Measurements from ENCODE around the gene SLC46A1. TPM values are rescaled to one million over a fixed set of nuclear protein-coding genes. Genes with fewer than 3 reads are reported as not detected.

The SLC46A1 gene
- polyA plus RNA-seq, 3 donors = 1.5 to 6.3 (median 1.7) TPM

GRCh38 chr17:28447396-28447760 lies 41.4 kb upstream of the SLC46A1 start:
- Histone ChIP-seq H2AFZ (ENCODE audit: insufficient read depth, low read depth, low read length, poor library complexity, severe bottlenecking) (no peak overlapping the region), H3K27me3 (ENCODE audit: control insufficient read depth in 2 of 2, insufficient read depth in 2 of 2, low read length in 2 of 2) (no peaks in the 10 kb centered on the region), H3K4me3 (replicated peaks in 1 of 3; ENCODE audit: low read depth in 2 of 3, low read length in 3 of 3) (no peak overlapping the region), H4K20me1 (ENCODE audit: insufficient read depth, low read length) (no peaks in the 10 kb centered on the region), H3K4me1 (ENCODE audit: control insufficient read depth in 1 of 2, insufficient read depth in 2 of 2, low read length in 2 of 2) (peaks cover 0 to 5% of the 10 kb centered on the region in 2 donors), H3K27ac (ENCODE audit: low read depth in 1 of 2, low read length in 2 of 2) (no peak overlapping the region), H3K4me2 (replicated peaks; ENCODE audit: extremely low read depth, low read length, poor library complexity, severe bottlenecking) (no peak overlapping the region), H3K79me2 (ENCODE audit: insufficient read depth, low read length) (no peaks in the 10 kb centered on the region), H3K9ac (ENCODE audit: insufficient read depth, low read length, poor library complexity, severe bottlenecking) (no peak overlapping the region), H3K36me3 (replicated peaks in 1 of 2; ENCODE audit: control insufficient read depth in 1 of 2, insufficient read depth in 2 of 2, low read length in 2 of 2) (no peaks in the 10 kb centered on the region), H3K9me3 (replicated peaks in 1 of 2; ENCODE audit: control insufficient read depth in 1 of 2, insufficient read depth in 1 of 2, low read length in 2 of 2) (peaks cover 0 to 5% of the 10 kb centered on the region in 2 donors)
- H3K4me3 Mint-ChIP-seq = no peak overlapping the region
- H3K9me3 Mint-ChIP-seq = peaks cover 0 to 6% (median 5%) of the 10 kb centered on the region in 7 donors
- TF ChIP-seq CTCF (IDR thresholded peaks at IDR 0.05) = no peak
- WGBS (ENCODE audit: insufficient coverage) = 60% methylated on average over 1 of the region's 5 CpGs
- peaks cover 0 to 3% (median 0%) of the 10 kb centered on the region in 3 donors for H3K27me3 Mint-ChIP-seq (ENCODE audit: low read depth in 3 of 3)
- H3K27ac Mint-ChIP-seq = no peak overlapping the region
- peaks cover 23% of the 10 kb centered on the region for H3K4me1 Mint-ChIP-seq
- intact Hi-C loops (cut with micrococcal nuclease) = no loop called here
- DNase-seq = no peak
- H3K36me3 Mint-ChIP-seq = no peaks in the 10 kb centered on the region

- H3K9ac ChIP-seq (ENCODE audit: insufficient read depth, low read length, poor library complexity, severe bottlenecking) = no peak overlapping the region
- peaks cover 0 to 5% of the 10 kb centered on the region in 2 donors for H3K9me3 ChIP-seq (replicated peaks in 1 of 2; ENCODE audit: control insufficient read depth in 1 of 2, insufficient read depth in 1 of 2, low read length in 2 of 2)
- H3K4me3 ChIP-seq (replicated peaks in 1 of 3; ENCODE audit: low read depth in 2 of 3, low read length in 3 of 3) = no peak overlapping the region
- Mint-ChIP-seq H3K27me3 (ENCODE audit: low read depth in 3 of 3) (peaks cover 0 to 3% (median 0%) of the 10 kb centered on the region in 3 donors), H3K36me3 (no peaks in the 10 kb centered on the region), H3K4me1 (peaks cover 21% of the 10 kb centered on the region), H3K27ac (no peak overlapping the region), H3K9me3 (peaks cover 0 to 7% (median 5%) of the 10 kb centered on the region in 7 donors), H3K4me3 (no peak overlapping the region)
- no peaks in the 10 kb centered on the region for H3K27me3 ChIP-seq (ENCODE audit: control insufficient read depth in 2 of 2, insufficient read depth in 2 of 2, low read length in 2 of 2)
- no peak for TF ChIP-seq CTCF (IDR thresholded peaks at IDR 0.05)
- no peak overlapping the region for H2AFZ ChIP-seq (ENCODE audit: insufficient read depth, low read depth, low read length, poor library complexity, severe bottlenecking)
- no peaks in the 10 kb centered on the region for H4K20me1 ChIP-seq (ENCODE audit: insufficient read depth, low read length)
- WGBS (ENCODE audit: insufficient coverage) = 91% methylated on average over 6 of the region's 8 CpGs
- no peak for DNase-seq
- H3K4me2 ChIP-seq (replicated peaks; ENCODE audit: extremely low read depth, low read length, poor library complexity, severe bottlenecking) = no peak overlapping the region
- H3K36me3 ChIP-seq (replicated peaks in 1 of 2; ENCODE audit: control insufficient read depth in 1 of 2, insufficient read depth in 2 of 2, low read length in 2 of 2) = no peaks in the 10 kb centered on the region
- intact Hi-C loops (cut with micrococcal nuclease) = no loop called here
- no peaks in the 10 kb centered on the region for H3K79me2 ChIP-seq (ENCODE audit: insufficient read depth, low read length)
- H3K27ac ChIP-seq (ENCODE audit: low read depth in 1 of 2, low read length in 2 of 2) = no peak overlapping the region
- peaks cover 0 to 5% of the 10 kb centered on the region in 2 donors for H3K4me1 ChIP-seq (ENCODE audit: control insufficient read depth in 1 of 2, insufficient read depth in 2 of 2, low read length in 2 of 2)
These were observed 40.8 kb upstream of the SLC46A1 start for GRCh38 chr17:28446716-28447395.

All from CD14-positive monocyte (primary cell).